MCF 10A (cell line): ENCODE data around the gene LRBA. TPM values are rescaled to one million over a fixed set of nuclear protein-coding genes. Genes with fewer than 3 reads are reported as not detected.

Experiments
- BruUV-seq: library from RNA; stranded (reverse); fragments of 400-500 nt; replicated peaks from 2 replicates; lab custom pipeline; 2021; lab: Mats Ljungman, UMichigan
- CTCF ChIA-PET: fragments of 300-600 bp; sonication (Branson Sonifier 250); formaldehyde crosslinking; extraction: SDS; loops from one replicate; lab custom pipeline; 2021; ENCODE audit warnings: antibody characterized with exemption, inconsistent platforms; lab: Yijun Ruan, JAX
- POLR2A ChIA-PET: fragments of 300-600, 350-650 bp; sonication (Branson Sonifier 250); formaldehyde crosslinking; extraction: SDS; loops from one replicate; lab custom pipeline; 2020; ENCODE audit warnings: antibody characterized with exemption, inconsistent platforms; lab: Yijun Ruan, JAX
- DNase-seq: peaks from one replicate; pipeline ENCODE4 v3.0.0-alpha.2; 2018; ENCODE audit not compliant: unreplicated experiment
- H3K27ac Mint-ChIP-seq: one replicate; pipeline ENCODE4 v1.8.0; 2022; ENCODE audit warnings: mild to moderate bottlenecking, low read depth, mixed read lengths; ENCODE audit not compliant: unreplicated experiment
- H3K27me3 Mint-ChIP-seq: one replicate; pipeline ENCODE4 v1.8.0; 2022; ENCODE audit warnings: mixed read lengths; ENCODE audit not compliant: insufficient read depth, unreplicated experiment
- H3K36me3 Mint-ChIP-seq: one replicate; pipeline ENCODE4 v1.8.0; 2022; ENCODE audit warnings: mild to moderate bottlenecking, moderate library complexity, mixed read lengths; ENCODE audit not compliant: insufficient read depth, unreplicated experiment
- H3K4me1 Mint-ChIP-seq: one replicate; pipeline ENCODE4 v1.8.0; 2022; ENCODE audit warnings: mixed read lengths; ENCODE audit not compliant: insufficient read depth, unreplicated experiment
- H3K4me3 Mint-ChIP-seq: one replicate; pipeline ENCODE4 v1.8.0; 2022; ENCODE audit warnings: mild to moderate bottlenecking, moderate library complexity, mixed read lengths; ENCODE audit not compliant: unreplicated experiment
- H3K9me3 Mint-ChIP-seq: one replicate; pipeline ENCODE4 v1.8.0; 2022; ENCODE audit warnings: mixed read lengths; ENCODE audit not compliant: unreplicated experiment
- intact Hi-C: fragments of 100-400 bp; cut with micrococcal nuclease; formaldehyde crosslinking; loops from 2 replicates; pipeline ENCODE4 v1.14.1; 2022
- total RNA-seq: library from RNA; stranded (reverse); gene quantifications from 2 replicates; pipeline ENCODE4 v1.2.3, GENCODE V29; 2022
- TF ChIP-seq, protein P1 (sequence below): fragments of 200-600 bp; IDR thresholded peaks from one replicate; pipeline ENCODE4 v1.8.0; 2022; ENCODE audit warnings: antibody characterized with exemption, mild to moderate bottlenecking; ENCODE audit not compliant: unreplicated experiment

Gene LRBA
- total RNA-seq, 1 experiment from 2014 or later: 64.5 TPM

DNA sequence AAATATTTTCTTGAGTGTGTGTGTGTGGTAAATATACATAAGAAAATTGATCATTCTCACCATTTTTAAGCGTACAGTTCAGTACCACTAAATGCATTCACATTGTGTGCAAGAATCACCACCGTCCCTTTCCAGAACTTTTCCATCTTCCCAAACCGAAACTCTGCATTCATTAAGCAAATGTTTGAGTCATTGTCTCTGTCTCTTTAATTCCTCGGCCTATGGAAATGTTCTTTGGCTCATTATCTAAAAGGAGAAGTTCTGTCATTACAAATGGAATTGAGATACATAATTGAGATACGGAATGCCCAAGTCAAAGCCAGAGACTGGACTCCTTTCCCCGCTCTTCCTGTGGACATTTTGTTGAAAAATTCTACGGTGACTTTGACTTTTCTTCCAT lies 767.9 kb downstream of the LRBA start:
- H3K4me3 Mint-ChIP-seq: no peak overlapping the region
- no peak overlapping the region for H3K27ac Mint-ChIP-seq
- no peaks in the 10 kb centered on the region for H3K9me3 Mint-ChIP-seq

DNA sequence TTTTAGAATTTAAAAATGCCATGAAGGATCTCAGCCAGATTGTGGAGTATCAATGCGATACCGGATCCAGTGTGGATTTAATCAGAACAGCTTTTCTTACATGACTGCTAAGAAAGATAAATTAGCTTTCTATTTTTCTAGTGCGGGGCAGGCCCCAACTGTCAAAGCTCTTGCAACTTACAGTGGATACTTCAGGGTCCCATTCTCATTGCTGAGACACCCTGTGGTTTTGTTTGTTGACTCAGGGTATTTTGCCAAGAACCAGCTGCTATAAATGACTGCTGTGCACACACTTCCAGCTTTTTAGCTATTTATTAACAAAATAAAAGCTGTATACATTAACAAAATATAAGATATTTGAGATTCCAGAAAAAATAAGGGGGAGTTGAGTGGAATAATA lies 770.5 kb downstream of the LRBA start:
- POLR2A ChIA-PET: interaction anchor here (0.6 to 1.2 kb wide), 4 partner anchors 17 to 1913 kb away, joined by 3 to 4 read pairs (median 3); no protein-coding TSS in a partner anchor
- Mint-ChIP-seq H3K4me1 (peaks cover 9% of the 10 kb centered on the region), H3K27me3 (no peaks in the 10 kb centered on the region), H3K36me3 (peaks cover 6% of the 10 kb centered on the region), H3K9me3 (no peaks in the 10 kb centered on the region), H3K4me3 (no peak overlapping the region), H3K27ac (no peak overlapping the region)
- intact Hi-C loops: no loop called here
- TF ChIP-seq, protein P1, sequence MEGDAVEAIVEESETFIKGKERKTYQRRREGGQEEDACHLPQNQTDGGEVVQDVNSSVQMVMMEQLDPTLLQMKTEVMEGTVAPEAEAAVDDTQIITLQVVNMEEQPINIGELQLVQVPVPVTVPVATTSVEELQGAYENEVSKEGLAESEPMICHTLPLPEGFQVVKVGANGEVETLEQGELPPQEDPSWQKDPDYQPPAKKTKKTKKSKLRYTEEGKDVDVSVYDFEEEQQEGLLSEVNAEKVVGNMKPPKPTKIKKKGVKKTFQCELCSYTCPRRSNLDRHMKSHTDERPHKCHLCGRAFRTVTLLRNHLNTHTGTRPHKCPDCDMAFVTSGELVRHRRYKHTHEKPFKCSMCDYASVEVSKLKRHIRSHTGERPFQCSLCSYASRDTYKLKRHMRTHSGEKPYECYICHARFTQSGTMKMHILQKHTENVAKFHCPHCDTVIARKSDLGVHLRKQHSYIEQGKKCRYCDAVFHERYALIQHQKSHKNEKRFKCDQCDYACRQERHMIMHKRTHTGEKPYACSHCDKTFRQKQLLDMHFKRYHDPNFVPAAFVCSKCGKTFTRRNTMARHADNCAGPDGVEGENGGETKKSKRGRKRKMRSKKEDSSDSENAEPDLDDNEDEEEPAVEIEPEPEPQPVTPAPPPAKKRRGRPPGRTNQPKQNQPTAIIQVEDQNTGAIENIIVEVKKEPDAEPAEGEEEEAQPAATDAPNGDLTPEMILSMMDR: no peak
- CTCF ChIA-PET: interaction anchor here (0.7 to 9.0 kb wide), 10 partner anchors 9 to 547 kb away, joined by 3 to 191 read pairs (median 12); no protein-coding TSS in a partner anchor
- peak; percentile 52 for DNase-seq
- no TSS peak for BruUV-seq

More for the DNA sequence above, 767.9 kb downstream of the LRBA start:
- POLR2A ChIA-PET: no interaction called here
- Mint-ChIP-seq H3K4me1 (peaks cover 5% of the 10 kb centered on the region), H3K27me3 (no peaks in the 10 kb centered on the region), H3K36me3 (peaks cover 6% of the 10 kb centered on the region)
- CTCF ChIA-PET: interaction anchor here (0.5 to 9.0 kb wide), 2 partner anchors 240 to 837 kb away, joined by 3 to 191 read pairs; no protein-coding TSS in a partner anchor
- intact Hi-C loops: no loop called here
- TF ChIP-seq, protein P1: no peak
- no peak for DNase-seq
- BruUV-seq: no TSS peak

DNA sequence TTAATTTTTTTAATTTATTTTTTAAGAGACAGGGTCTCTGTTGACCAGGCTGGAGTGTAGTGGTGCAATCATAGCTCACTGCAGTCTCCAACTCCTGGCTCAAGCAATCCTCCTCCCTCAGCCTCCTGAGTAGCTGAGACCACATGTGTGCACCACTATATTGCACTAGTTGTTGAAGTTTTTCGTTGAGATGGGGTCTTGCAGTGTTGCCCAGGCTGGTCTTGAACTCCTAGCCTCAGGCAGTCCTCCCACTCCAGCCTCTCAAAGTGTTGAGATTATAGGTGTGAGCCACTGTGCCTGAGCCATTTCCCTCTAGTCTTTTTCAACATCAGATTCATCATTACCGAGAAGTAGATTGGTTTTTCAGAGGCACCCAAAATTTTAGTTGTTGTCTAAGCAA lies 771.2 kb downstream of the LRBA start:
- Mint-ChIP-seq H3K9me3 (no peaks in the 10 kb centered on the region), H3K4me1 (peaks cover 9% of the 10 kb centered on the region), H3K27me3 (no peaks in the 10 kb centered on the region), H3K27ac (no peak overlapping the region), H3K36me3 (peaks cover 6% of the 10 kb centered on the region), H3K4me3 (no peak overlapping the region)
- no TSS peak for BruUV-seq
- no peak for DNase-seq
- intact Hi-C loops: loop anchor here (1.0 kb wide), 1 partner anchor 234 kb away; no protein-coding TSS in a partner anchor
- ChIA-PET POLR2A (interaction anchor here (0.6 to 1.2 kb wide), 2 partner anchors 17 to 68 kb away, joined by 3 to 4 read pairs; no protein-coding TSS in a partner anchor), CTCF (interaction anchor here (0.7 to 9.0 kb wide), 30 partner anchors 8 to 625 kb away, joined by 3 to 191 read pairs (median 8); no protein-coding TSS in a partner anchor)
- TF ChIP-seq, protein P1: no peak

DNA sequence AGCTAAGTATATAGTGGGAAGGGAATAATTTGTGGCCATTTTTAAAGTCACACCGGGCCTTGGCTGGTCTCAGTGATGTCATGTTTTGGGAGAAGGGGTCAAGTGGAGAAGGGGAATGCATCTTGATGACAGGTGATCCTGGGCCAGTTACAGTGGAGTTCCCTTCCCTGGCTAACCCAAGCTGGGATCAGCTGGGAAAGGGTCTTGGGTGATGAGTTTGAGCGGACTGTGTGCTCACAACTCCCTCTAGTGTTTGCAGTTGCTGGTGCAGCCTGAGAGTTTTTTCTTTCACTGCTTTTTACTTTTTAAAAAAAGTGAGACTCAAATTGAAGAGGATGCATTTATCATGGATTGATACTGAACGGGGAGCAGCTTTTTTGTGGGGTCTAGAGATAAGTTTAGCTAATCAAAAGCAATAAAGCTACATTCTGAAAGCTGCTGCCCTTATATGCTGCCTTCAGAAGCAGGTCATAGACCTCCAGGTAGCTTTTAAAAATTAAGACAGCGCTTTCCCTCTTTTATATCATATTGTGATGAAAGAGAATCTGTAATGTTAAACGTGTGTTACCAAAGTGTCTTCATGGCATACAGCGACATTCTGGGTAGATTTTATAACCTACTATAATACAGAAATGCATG lies 772.1 kb downstream of the LRBA start:
- CTCF ChIA-PET: interaction anchor here (0.5 to 9.0 kb wide), 61 partner anchors 9 to 1393 kb away, joined by 3 to 191 read pairs (median 6); no protein-coding TSS in a partner anchor
- peaks cover 6% of the 10 kb centered on the region for H3K36me3 Mint-ChIP-seq
- no TSS peak for BruUV-seq
- peaks cover 4% of the 10 kb centered on the region for H3K4me1 Mint-ChIP-seq
- intact Hi-C loops: loop anchor here (1.0 kb wide), 2 partner anchors 233 to 244 kb away; no protein-coding TSS in a partner anchor
- no peaks in the 10 kb centered on the region for H3K9me3 Mint-ChIP-seq
- no peak overlapping the region for H3K27ac Mint-ChIP-seq
- TF ChIP-seq, protein P1: peak; percentile 86
- DNase-seq: peak; percentile 49
- H3K4me3 Mint-ChIP-seq: no peak overlapping the region
- POLR2A ChIA-PET: interaction anchor here (0.6 kb wide), 1 partner anchor 924 kb away, joined by 3 read pairs; no protein-coding TSS in a partner anchor
- H3K27me3 Mint-ChIP-seq: no peaks in the 10 kb centered on the region
